Stimulated activated CD4-positive, alpha-beta T cell treated with anti-CD3 and anti-CD28 coated beads, TNF-alpha, amount 100 ng/mL, for 24 hours (primary cell): ENCODE data around the gene PLP2.

Source experiments
- DNase-seq, 3 experiments: peaks; one replicate each; pipeline ENCODE4 v3.0.0-alpha.2; 2020; ENCODE audit warnings: low read depth in 3 of 3

PLP2 gene

DNA sequence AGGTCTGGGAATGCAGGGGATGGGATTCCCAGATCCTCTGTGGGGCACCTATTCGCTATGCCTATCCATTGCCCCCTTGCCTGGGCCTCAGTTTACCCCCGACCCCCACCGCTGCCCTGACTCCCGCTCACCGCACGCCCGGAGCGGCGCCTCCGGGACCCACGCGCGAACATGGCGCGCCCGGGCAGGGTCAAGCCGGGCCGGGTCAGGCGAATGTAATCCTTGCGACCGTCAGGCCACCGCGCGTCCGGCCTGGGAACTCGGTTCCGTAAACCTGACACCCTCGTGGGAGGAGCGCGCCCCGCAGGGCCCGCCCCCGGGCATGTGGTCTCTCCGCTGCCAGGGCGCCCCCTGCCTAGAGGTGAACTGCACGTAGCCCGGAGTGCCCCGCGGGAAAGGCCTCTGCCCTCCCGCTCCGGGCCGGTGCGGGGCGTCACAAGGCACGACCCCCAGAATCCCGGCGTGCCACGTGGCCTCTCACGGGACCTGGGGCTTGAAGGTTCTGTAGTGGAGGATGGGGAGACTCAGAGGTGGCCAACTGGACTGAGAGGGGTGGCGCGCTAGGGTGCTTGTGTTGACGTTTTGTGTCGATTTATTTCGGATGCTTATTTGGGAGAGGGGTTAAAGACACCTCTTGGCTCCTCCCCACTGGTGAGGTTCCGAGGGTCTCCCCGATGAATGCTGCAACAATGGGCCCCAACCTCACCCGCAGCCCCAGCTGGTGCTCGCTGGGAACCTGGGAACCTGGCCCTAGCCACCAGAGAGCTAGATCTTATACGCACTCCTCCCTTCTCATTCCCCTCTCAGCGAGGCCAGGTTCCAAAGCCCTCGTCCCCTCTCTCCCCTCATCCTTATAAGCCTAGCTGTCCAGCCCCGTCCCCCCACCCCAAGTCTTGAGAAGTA, 14.7 kb downstream of the PLP2 start, which contains the start of gene PRICKLE3:
TSS of gene PRICKLE3 (minus strand) at position 249 of the 903 bp plus-strand sequence. CDS start at position 173, 76 bp downstream.
- peak; percentile 35 to 75 (median 43) for DNase-seq

DNA sequence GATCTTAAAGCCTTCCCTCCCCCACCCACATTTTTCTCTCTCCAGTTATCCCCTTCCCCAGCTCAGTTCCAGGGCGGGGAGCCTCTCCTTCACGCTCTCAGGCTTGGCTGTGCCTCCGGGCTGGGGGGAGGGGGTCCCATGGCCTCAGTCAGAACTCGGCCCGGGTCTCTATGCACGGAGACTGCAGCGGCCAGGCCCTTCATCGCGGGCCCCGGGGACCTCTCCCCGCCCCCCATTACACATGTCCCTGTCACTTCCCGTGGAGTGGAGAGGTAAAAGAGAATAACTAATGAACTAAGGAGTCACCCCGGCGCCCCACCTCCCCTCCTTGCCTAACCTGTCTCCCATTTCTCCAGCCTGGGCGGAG, 15.3 kb downstream of the PLP2 start:
- DNase-seq: no peak

GRCh38 chrX:49187526-49187925, 15.8 kb downstream of the PLP2 start:
- DNase-seq: no peak

GRCh38 chrX:49188468-49189076, 16.9 kb downstream of the PLP2 start:
- no peak for DNase-seq

GRCh38 chrX:49189606-49190005, 17.9 kb downstream of the PLP2 start:
- no peak for DNase-seq

DNA sequence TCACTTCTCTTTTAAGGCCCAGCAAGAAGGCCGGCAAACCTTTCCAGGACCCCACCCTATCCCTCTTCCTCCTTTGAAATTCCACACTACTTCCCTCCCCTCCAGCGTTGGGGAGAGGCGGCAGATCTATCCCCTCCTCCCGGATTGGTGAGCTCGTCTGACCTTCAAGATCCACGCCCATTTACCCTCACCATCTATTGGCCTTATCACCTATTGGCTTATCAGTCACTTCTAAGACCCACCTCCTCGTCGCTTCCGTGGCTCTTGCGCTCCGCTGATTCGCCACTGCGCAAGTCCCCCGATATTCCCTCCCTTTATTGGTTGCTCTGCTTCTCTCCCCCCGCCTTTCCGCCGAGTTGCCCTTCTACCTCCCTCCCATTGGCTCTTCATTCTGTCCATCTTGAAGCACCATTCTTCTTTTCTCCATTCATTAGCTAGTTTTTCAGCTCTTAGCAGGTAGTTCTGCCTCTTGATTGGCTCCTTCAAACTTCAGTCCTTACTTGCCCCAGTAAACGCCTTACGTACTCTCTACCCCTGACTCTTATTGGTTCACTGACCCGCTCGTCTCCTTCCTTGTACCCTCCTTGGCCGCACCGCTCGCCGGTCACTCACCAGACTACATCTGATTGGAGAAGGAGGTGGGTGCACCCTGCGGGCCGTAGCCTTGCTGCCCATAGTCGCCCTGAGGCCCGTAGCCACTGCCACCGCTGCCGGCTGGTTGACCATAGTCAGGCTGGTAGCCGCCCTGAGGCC, 19.3 kb downstream of the PLP2 start:
- DNase-seq: peak; percentile 68 to 77 (median 70)

GRCh38 chrX:49191574-49192011, 19.9 kb downstream of the PLP2 start:
- DNase-seq: no peak

DNA sequence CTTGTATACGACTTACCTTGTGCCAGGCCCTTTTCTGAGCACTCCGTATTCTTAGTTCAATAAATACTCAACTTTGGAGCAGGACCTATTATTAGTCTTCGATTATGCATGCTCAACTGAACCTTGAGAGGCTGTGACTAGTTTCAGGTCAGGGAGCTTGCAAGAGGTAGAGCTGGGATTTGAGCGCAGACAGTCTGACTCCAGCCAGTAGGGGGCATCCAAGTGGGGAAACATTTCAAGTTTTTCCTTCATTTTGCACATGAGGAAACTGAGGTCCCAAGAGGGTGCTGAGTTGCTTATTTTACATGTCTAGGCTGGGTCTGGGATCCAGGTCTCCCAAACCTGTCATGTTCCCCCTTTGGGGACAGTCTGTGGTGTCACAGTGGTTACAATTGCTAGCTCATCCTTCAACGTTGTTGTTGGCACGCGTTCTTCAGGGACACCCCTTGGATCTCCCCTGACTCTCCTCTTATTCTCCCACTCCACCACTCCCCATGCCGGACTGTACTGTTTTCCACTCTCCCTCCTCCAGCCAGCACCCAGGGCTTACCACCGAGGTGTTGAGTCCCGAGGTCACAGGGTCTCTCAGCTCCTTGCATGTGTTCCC, 21.1 kb downstream of the PLP2 start:
- DNase-seq: peak in 1 of 3 experiments; percentile 38

DNA sequence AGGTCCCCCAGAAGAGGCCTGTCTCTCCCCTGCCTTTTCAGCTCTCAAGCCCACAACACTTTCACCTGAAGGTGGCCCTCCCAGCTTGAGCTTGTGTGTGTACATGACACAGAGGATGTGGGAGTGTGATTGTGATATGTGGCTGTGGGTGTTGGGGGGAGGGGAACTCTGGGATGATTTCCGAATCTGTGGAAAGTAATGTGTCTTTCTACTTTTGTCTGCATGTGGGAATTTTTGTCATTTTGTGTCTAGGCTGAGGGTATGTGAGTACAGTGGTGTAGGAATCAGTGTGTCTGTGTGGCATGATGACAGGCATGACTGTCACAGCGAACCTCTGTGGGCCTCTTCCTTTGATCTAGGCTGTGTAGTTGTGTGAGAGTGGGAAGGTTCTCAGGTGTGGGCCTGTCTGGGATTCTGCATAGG, 21.9 kb downstream of the PLP2 start:
- no peak for DNase-seq

DNA sequence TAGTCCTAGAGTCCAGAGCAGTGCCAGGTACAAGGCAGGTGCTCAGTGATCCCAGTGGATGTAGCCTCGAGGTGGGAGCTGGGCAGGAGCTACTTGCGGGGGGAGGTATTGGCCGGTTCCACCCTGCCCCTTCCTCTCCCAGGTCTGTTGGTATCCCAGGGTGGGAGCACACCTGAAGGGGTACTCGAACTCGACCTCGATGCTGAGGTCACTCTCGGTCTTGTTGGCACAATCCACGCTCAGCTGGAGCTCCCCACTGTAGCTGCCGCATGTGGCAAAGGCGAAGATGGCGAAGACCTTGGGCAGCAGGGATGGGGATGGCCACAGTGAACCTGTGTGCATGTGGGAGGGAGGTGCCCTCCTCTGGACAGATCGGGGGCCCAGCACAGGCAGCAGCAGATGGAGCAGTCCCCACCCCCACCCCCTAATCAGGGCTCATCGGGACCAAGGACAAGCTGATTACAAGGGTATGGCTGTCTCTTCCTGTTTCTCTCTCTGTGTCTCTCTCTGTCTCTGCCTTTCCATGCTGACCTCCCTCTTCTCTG, 25.9 kb downstream of the PLP2 start:
- no peak for DNase-seq

- DNase-seq: no peak
These were observed 27.0 kb downstream of the PLP2 start for GRCh38 chrX:49198540-49199314.

DNA sequence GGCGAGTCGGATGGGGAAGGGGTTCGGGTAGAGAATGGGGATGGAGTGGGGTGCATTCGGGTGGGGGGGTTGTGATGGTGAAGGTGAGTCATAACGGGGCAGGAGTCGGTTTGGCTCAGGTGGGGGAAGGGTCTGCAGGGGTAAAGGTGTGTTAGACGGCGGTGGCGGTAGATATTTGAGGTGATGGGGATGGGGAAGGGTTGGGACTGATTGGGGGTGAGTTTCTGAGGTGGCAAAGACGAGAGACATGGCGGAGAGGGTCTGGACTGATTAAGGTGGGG, 27.6 kb downstream of the PLP2 start:
- DNase-seq: no peak

DNA sequence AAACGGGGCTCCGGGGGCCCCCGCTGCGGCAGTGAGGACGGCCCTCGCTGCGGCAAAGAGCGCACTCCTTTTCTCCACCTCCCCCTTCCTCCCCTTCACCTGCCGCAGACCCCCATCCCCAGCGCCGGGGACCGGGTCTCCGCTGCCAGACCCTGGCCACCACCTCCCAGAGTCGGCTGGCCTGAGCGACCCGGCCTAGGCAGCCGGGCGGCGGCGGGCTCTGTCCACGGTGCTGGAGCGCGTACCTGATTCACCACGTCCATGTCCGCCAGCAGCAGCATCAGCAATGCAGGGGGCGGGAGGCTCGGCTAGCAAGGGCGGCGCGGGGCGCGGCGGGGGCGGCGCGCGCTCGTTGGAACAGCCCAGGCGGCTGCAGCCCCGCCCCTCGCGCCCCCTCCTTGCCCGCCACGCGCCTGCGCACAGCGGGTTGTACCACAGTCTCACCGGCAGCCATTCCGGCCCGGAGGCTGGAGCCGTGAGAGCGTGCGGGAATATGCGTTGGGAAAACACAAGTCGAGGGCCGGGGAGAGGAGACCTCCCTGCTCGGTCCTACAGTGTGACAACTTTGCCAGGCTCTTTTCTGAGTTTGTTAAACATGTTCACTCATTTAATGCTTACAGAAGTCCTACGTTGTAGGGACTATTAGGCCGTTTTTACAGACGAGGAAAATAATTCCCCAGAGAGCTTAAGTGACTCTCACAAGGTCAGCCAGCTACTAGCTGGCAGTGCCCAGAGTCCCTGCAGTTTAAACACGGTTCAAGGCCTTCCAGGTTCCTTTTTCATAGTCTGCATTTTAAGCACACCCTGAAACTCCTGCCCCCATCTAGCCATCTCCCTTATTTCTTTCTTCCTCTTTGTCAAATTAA, 28.4 kb downstream of the PLP2 start, which contains the start of gene SYP:
TSS of gene SYP (minus strand) at position 288 of the 866 bp plus-strand sequence. CDS start at position 281, 7 bp downstream.
- peak; percentile 69 to 84 (median 71) for DNase-seq

GRCh38 chrX:49202022-49202421, 30.3 kb downstream of the PLP2 start:
- DNase-seq: no peak

DNA sequence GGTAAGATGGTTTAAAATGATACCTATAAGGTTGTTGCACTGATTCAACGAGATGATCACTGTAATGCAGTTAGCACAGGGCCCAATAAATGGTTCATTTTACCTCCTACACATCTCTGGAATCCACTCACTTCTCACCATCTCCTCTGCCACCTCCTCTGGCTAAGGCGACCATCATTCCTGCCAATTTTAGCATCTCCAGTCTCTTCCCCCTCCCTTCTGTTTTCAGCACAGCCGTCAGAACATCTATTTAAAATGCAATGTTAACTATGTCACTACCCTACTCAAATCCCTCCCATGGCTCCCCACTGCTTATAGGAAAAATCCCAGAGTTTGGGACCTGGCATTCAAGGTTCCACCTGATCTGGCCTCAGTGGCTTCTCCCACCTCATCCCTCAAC, 31.8 kb downstream of the PLP2 start:
- DNase-seq: no peak

DNA sequence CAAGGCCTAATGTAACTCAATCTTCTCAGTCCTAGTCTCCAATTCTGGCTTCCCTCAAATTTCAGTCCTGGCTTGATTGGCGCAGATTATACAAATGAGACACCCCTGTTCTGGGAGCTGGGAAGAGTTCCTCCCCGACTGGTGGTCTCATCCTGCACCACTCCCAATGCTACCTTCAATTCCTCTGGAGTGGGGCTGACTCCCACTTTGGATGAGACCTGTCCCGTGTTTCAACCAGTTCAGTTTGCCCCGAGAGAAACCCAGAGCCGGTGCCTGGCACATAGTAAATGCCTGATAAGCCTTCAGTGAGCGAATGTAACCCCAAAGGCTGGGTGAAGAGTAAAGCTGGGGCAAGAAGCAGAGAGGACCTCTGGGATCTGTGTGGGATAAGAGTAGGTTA, 32.3 kb downstream of the PLP2 start:
- DNase-seq: no peak

- DNase-seq: no peak
These were observed 33.0 kb downstream of the PLP2 start for GRCh38 chrX:49204709-49205108.

GRCh38 chrX:49205443-49205842, 33.7 kb downstream of the PLP2 start:
- no peak for DNase-seq

GRCh38 chrX:49206543-49206942, 34.8 kb downstream of the PLP2 start:
- no peak for DNase-seq

DNA sequence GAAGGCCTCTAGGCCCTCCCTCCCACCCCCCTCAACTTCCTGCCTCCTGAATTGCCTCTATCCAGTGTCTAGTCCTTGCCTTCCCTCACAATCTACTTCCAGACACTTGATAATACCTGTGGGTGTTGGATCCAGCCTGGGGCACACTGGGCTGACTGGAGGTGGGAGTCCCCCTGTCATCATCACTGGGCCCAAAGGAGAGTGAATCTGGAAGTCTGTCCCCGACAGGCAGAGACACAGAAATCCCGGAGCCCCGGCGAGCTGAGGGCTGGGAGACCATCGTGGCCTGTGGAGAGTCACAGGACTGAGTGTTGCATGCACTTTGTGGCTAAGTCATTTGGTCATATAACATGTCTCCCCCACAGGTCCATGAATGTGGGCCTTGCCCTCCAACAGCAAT, 36.7 kb downstream of the PLP2 start:
- no peak for DNase-seq
